NOMO-1 (cell line): ENCODE data around the gene SLC27A5.

Experiments used
- DNase-seq, 2 experiments: peaks; one replicate each; lab custom pipeline; 2025; ENCODE audit not compliant: unreplicated experiment in 2 of 2; lab: John Stamatoyannopoulos, UW

Gene SLC27A5, protein sequence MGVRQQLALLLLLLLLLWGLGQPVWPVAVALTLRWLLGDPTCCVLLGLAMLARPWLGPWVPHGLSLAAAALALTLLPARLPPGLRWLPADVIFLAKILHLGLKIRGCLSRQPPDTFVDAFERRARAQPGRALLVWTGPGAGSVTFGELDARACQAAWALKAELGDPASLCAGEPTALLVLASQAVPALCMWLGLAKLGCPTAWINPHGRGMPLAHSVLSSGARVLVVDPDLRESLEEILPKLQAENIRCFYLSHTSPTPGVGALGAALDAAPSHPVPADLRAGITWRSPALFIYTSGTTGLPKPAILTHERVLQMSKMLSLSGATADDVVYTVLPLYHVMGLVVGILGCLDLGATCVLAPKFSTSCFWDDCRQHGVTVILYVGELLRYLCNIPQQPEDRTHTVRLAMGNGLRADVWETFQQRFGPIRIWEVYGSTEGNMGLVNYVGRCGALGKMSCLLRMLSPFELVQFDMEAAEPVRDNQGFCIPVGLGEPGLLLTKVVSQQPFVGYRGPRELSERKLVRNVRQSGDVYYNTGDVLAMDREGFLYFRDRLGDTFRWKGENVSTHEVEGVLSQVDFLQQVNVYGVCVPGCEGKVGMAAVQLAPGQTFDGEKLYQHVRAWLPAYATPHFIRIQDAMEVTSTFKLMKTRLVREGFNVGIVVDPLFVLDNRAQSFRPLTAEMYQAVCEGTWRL

DNA sequence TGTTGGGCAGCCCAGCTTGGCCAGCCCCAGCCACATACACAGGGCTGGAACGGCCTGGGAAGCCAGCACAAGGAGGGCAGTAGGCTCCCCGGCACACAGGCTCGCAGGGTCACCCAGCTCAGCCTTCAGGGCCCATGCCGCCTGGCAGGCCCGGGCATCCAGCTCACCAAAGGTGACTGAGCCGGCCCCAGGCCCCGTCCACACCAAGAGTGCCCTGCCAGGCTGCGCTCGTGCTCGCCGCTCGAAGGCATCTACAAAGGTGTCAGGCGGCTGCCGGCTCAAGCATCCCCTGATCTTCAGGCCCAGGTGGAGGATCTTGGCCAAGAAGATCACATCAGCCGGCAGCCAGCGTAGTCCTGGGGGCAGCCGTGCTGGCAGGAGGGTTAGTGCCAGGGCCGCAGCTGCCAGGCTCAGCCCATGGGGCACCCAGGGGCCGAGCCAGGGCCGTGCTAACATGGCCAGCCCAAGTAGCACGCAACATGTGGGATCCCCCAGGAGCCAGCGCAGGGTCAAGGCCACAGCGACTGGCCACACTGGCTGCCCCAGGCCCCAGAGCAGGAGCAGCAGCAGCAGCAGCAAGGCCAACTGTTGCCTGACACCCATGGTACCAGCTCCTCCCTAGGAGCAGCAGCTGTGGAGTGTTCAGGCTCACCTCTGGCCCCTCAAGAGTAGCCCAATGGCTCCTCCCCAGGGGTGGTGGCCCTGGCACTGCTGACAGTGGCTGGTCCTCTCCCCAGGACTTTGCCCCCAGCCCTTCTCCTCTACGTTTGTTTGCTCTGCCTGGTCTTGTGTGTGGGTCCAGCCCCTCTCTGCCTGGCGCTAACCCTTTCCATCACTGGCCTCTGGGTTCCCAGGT lies at the start of gene SLC27A5:
SLC27A5 (minus strand) TSS at position 640 of the 856 bp plus-strand sequence; CDS start at position 603, 37 bp downstream.
- no peak for DNase-seq

DNA sequence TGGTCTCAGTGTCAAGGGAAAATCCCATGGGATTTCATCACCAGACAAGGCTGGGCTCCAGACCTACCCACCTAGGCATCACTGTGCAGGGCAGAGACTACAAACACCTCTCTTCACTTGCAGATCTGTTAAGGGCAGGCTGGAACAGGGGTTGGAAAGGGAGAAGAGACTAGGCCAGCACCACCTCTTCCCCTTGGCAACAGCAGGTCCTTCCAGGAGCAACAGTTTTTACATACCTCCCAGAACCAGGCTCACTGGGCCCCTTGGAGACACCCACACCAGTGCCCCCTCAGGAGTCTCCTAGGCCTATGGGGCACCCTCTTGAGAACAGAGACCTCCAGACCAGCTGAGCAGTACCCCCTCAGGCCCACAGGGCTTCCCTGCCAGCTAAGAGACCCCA lies 49.1 kb upstream of the SLC27A5 start:
- no peak for DNase-seq

DNA sequence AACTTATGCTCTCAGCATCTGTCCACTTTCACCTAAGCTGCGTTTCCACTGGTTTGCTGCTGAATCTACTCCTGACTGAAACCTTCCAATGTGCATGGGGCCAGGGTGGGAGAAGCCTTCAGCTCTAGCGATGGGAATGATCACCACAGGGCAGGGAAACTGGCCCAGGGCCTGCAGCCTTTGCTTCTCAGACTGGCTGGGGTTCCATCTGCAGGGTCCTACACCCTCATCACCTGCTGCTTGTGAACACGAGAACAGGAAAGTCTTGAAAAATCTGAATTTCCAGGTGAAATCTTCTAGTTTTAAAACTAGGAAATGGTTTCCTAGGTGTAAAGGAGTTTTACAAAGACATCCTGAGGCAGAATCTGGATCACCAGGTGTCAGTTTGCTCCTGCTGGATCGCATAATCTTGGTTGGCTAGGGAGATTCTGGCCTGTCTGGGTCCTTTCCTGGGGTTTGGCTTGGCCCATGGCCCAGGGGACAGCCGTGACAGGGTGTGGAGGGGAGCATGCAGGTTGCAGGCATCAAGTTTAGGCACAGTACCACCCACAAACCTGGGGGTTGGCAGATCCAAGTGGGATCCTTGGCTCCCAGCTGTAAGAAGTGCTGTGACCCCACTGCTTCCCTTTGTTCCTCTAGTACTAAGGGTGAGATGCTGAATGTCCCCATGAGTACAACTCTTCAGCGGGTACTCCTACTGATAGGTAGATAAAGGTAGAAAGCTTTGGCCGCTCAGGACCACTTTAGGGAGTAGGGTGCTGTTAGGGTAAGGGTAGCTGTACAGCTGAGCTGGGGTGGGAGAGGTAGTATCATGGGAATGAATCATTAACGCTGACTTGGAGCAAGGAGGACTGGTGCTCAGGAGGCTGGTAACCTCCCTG lies 48.5 kb upstream of the SLC27A5 start:
- DNase-seq, result no peak

DNA sequence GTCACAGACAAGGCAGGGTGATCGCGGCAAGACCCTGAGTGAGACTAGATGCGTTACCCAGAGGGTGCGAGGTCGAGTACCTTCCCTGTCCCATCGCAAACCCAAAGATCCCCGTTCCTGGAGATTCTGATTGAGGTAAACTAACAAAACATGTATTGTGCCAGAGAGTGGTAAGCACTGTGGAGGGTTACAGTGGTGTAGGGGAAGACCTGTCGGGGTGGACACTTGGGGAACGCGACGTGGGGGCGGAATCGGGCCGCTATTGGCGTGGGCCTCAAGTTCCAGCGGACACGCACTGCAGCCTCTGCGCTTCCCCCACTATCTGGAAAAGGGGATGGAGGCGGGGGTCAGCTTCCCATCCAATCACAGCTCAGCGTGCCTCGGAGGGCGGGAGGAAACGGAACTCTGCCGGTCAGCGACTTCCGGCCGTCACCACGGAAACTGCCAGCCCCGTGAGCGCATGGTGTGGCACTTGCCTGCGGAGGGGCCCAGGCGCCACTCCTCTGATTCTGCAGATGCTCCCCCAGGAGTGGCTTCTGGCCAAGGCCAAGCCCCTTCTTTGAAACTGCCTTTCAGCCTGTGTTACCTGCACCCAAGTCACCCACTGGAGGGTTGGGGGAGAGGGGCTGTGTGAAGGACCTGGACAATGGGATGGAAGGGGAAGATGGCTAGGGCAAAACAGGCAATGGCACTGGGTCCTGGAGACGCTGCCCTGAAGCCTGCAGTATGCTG lies 47.6 kb upstream of the SLC27A5 start:
- DNase-seq, result no peak

DNA sequence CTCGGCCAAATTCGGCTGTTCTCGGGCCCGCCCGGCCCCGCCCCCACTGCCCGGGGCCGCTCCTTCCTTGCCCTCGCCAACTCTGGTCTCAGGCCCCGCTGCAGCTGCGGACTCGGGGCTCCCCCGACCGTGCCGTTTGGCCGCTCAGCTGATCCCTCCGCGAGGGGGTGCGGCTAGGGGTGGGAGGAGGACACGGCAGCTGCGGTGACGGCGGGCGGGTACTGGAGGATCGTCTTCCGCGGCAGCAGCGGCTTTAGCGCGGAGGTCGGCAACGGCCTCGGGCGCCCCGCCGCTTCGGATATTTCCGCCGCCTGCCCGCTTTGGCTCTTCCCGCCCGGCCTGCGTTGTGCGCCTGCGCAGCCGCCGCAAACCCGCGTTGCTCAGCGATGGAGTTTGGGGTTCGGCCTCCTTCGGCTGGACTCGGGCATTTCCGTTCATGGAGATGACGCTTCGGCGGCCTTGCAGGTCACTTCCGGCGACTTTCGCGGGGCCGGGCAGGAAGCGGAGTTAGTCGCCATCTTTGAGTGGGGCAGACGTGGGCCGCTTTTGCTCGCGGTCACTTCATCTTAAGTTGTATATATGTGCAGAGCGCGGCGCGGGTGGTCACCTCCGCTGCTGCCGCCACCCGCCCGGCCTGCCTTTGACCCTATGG lies 47.0 kb upstream of the SLC27A5 start:
- no peak for DNase-seq

DNA sequence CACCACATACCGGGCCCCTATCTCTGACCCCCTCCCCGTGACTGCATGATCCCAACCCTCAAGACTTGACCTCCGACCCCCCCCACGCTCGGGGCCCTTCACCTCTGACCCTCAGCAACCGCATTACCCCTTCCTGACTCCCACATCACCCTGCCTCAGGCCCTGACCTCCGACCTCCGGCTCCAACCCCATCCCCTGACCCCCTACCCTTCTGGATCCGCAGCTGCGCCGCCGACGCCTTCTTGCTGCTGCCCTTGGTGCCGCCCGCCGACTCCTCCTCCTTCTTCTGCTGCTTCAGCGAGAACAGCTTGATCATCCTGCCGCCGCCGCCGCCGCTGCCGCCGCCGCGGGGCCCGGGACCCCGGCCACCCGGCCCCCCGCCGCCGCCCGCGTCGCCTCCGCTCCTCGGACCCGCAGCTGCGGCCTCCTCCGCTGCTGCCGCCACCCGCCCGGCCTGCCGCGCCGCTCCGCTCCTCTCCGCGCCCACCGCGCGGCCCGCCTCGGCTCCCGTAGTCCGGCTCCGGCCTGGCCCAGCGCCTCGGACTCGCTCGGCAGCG lies 46.4 kb upstream of the SLC27A5 start, which contains the start of gene UBE2M:
UBE2M (minus strand) TSS at position 546 of the 557 bp plus-strand sequence; CDS start at position 316, 230 bp downstream.
- no peak for DNase-seq

DNA sequence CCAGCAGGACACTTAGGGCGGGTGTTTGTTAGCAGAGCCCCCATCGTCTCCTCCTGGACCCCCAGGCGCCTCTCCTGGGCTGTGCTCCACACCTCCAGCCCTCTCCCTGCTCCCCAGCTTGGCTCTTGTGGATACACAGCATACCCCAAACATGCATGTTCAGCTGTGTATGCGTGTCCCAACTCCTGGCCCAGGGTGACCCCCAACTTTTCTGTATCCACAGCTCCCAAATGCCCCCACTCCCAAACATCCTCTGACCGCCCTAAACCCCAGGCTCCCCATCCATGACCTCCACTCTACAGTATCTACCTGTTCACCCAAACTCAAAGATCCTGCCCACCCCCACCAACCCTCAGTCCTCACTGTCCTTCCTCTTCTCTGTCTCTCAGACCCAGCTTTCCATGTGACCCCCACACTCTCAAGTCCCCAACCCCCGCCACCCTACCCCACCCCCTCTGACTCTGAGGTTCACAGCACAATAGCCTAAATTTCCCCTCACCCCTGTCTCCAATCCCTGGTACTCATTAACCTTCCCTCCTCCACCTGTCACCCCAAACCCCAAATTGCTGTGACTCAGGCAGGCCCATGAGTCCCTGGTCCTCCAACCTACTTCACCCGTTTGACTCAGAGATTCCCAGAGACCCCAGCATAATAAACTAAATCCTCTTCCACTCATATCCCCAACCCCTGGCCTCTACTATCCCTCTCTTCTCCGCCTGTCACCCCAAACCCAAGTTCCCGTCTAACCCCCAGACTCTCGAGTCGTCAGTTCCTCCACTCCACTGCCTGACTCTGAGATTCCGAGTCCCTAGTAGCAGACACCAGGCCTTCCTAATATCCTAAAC lies 45.7 kb upstream of the SLC27A5 start:
- no peak for DNase-seq

DNA sequence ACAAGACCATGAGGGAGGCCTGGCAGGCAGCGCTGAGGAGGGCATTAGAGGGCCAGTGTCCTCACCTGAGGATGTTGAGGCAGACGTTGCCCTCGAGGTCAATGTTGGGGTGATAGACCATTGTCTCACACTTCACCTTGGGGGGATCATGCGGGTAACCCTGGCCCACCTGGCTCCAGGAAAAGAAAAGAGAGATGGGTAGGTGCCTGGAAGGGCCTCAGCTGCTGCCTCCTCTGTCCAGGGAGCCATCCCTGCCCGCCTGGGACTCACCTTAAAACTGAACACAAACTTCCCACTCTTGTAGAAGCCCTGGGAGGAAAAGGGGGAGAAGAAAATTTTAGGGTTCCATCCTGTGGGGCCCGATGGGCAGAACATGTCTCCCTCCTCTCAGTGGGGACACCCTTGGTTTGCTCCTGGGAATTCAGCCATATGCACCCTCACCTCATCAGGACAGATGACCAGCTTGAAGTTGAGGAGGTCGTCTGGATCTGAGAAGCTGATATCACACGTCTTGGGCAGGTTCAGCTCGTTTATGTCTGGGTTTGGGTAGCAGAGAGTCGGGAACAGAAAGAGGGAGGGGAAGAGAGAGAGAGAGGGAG lies 44.9 kb upstream of the SLC27A5 start:
- no peak for DNase-seq

DNA sequence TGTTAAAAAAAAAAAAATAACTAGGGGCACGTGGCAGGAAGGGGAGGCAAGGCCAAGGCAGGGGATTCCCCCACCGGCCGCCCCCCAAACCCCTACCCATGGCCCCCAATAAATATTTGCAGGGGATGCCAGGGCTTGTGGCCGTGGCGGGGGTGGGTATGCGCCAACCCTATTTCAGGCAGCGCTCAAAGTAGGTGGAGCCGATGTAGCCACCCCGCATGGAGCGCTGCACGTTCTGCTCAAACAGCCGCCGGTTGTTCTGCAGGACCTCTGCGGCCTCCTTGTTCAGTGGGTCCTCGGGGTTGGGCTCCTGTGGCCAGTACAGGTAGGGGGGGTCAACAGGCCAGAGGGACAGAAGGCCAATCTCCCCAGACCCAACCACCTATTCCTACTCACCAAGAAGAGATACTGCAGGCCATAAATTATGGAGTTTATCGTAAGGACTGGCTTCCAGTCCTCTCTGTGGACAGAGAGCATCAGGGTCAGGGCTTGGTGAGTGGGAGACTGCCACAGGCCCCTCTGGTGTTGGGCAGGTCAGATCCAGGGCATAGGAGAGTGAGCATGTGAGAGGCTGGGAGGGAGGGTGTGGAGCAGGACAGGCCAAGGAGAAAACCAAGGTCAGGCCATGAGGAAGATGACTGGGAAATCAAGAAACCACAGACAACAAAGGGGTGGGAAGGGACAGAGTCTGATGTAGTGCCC lies 44.3 kb upstream of the SLC27A5 start:
- DNase-seq, result no peak

DNA sequence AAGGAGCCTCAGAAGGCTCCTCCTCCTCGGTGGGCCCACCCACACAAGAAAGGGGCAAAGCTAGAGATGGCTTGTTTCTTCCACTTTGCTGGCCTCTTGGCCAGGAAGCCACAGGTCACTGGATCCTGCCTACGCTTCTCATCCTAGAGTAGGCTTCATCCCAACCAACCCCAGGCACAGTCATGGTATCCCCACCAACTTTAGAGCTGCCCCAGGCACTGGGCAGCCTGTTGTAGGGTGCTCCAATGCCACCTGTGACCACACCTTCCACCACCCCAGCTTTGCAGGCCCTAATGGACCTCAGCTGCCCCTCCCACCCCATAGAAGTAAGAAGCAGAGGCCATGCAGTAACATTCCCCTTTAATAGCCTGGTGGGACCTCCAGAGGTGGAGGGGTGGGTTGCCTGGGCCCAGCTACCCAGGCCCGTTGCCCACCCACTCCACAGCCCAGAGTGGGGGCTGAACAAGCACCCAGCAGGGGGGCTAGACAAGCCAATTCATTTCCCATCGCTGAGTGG lies 43.6 kb upstream of the SLC27A5 start:
- no peak for DNase-seq

DNA sequence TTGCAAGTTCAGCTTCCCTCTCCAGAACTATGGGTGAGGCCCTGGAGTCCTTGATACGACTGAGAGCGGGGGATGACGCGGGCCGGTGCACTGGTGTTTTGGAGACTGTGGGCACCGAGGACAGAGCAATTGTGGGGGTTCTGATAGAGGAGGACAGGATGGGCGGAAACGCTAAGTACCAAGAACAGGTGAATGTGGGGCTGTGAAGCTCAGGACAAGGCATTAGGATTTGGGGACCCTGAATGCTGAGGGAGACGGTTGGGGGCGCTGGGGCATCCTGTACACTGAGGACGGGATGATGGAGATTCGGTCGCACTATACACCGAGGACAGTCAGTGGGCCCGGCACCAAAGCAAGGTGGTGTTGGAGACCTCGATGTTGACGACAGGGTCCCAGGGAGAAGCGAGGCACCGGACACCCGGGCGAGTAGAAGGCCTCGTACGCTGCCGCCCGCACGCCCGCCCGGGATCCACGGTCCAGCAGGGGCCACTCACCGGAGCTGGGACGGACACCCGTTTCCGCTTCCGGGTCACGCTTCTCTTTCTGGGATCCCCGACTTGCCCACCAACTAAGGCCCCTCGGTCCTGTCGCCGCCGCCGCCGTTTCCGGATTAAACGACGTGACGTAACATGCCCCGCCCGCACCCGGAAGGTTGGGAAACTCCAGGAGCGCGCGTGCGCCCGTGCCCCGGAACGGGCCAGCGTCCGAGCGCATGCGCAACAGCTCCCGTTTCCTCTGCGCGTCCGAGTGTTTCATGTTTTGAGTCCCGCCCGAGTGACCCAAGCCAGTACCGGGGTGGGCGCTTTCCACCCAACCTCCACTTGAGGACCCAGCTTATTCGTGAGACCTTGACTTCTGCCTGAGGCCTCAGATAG lies 42.9 kb upstream of the SLC27A5 start, which contains the start of gene CHMP2A:
CHMP2A (minus strand) TSS at position 612 of the 875 bp plus-strand sequence. CDS start 893 bp downstream, outside the sequence.
- no peak for DNase-seq

DNA sequence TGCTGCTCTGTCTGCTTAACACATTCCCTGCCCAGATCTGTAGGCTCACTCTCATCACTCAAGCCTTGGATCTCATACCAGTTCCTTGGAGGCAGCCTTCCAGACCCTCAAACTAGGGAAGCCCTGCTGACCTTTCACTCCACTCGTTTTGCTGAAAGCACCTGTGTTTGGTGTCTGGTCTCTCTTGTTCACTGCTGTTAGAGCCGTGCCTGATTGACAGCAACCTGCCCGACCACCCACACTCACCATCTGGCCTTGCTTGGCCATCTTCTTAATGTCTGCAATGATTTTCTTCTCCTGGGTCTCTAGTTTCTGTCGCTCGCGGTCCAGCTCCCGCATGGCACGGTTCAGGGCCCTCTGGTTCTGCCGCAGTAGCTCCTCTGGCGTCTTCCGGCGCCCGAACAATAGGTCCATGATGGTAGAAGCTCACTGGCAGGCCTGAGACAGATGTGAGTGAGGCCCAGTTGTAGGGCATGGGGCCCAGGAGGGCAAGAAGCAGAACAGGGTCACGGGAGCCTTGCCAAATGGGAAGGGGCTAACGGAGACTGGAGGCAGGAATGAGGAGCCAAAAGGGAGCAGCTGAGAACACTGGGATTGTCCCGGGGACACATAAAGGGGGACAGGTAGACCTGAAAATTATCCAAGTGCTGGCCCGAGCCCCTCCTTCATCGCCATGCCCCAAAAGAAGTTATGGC lies 42.2 kb upstream of the SLC27A5 start:
- DNase-seq, result no peak

DNA sequence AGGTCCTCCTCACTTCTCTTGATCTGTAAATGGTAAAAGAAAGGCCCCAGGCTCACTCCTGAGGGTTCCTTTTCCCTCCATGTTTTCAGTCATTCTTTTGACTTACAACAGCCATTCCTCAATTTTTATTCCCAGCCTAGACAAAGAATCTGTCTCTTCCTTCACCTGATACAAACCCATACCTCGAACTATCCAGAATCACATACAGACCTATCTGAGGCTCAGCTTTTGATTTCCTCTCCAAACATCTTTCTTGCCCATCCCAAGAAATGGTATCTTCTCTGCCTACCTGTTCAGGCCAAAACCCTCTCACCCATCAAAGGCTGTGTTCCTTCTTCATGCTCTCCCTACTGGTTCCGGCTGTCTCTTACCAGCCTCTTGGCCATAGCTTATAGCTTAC lies 40.9 kb upstream of the SLC27A5 start:
- no peak for DNase-seq

DNA sequence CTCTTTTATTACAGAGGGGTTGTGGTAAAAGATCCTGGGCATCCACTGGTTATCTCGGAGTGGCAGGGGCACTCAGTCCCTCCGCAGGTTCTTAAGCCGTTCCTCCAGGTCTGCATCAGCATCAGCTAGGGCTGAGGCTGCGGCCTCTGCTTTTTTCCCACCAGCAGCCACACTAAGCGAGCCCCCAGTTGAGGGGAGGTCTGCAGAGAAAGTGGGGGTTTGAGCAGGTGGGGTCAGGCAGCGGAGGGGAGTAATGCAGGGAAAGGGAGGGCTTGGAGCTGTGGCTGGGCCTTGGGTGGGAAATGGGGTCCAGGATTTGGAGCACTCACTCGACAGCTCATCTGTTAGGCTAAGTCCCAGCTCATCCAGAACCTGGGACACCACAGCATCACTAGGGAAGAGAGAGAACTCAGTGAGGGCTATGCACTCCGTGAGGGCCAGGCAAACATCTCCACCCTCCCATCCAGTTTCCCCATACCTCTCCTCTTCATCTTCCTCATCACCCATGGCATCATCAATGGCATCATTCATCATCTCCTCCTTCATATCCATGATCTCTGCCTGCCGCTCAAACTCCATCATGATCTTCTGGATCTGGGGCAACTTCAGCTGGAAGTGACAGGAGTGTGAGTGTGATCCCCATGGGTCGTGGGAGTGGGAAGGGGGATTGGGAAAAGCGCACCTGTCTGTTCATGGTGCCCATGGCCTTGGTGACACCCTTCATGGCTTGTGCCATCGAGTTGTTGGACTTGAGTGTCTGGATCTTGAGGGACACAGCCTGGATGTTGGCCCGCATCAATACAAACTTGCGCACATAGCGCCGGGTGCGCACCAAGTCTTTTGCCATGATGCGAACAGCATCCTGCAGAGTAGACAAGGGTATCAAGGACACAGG lies 40.0 kb upstream of the SLC27A5 start:
- no peak for DNase-seq
